HUES6 (cell line): ENCODE measurements around the gene PCGF2.

Experiments used
- H3K27ac ChIP-seq: 2 replicates; pipeline ENCODE4 v1.7.0; 2013; ENCODE audit warnings: low read depth, mild to moderate bottlenecking, low read length, inconsistent platforms
- H3K27me3 ChIP-seq: 2 replicates; pipeline ENCODE4 v1.6.1; 2013; ENCODE audit warnings: low read length; ENCODE audit not compliant: control insufficient read depth, insufficient read depth
- H3K36me3 ChIP-seq: 2 replicates; pipeline ENCODE4 v1.6.1; 2013; ENCODE audit warnings: low read length; ENCODE audit not compliant: control insufficient read depth, insufficient read depth
- H3K4me1 ChIP-seq: 2 replicates; pipeline ENCODE4 v1.6.1; 2013; ENCODE audit warnings: low read length; ENCODE audit not compliant: control insufficient read depth, insufficient read depth
- H3K4me3 ChIP-seq: 2 replicates; pipeline ENCODE4 v1.5.1; 2013; ENCODE audit warnings: low read depth, low read length
- H3K9ac ChIP-seq: one replicate; pipeline ENCODE4 v1.6.1; 2013; ENCODE audit warnings: mild to moderate bottlenecking, low read length
- H3K9me3 ChIP-seq: 2 replicates; pipeline ENCODE4 v1.6.1; 2013; ENCODE audit warnings: low read depth, low read length; ENCODE audit not compliant: control insufficient read depth, insufficient read depth

Gene PCGF2

GRCh38 chr17:38706505-38707216 is 41.5 kb downstream of the PCGF2 start:
- peak overlapping the region; percentile 65 for H3K9ac ChIP-seq
- H3K27ac ChIP-seq, result no peak overlapping the region
- H3K4me1 ChIP-seq, result peaks cover 43% of the 10 kb centered on the region
- peak overlapping the region; percentile 79 for H3K4me3 ChIP-seq
- peaks cover 45% of the 10 kb centered on the region for H3K27me3 ChIP-seq
- H3K9me3 ChIP-seq, result no peaks in the 10 kb centered on the region
- H3K36me3 ChIP-seq, result peaks cover 15% of the 10 kb centered on the region; the same call in 1 of the 2 replicates

GRCh38 chr17:38705803-38706504 is 42.2 kb downstream of the PCGF2 start:
- Histone ChIP-seq H3K36me3 (peaks cover 12% of the 10 kb centered on the region; the same call in 1 of the 2 replicates), H3K9ac (peak overlapping the region; percentile 65), H3K27ac (peak overlapping the region; percentile 6; the same call in 1 of the 2 replicates), H3K27me3 (peaks cover 52% of the 10 kb centered on the region), H3K9me3 (no peaks in the 10 kb centered on the region), H3K4me3 (peak overlapping the region; percentile 79), H3K4me1 (peaks cover 44% of the 10 kb centered on the region)

GRCh38 chr17:38705523-38705802 is 42.7 kb downstream of the PCGF2 start:
- Histone ChIP-seq H3K4me1 (peaks cover 44% of the 10 kb centered on the region), H3K36me3 (peaks cover 12% of the 10 kb centered on the region; the same call in 1 of the 2 replicates), H3K9me3 (no peaks in the 10 kb centered on the region), H3K9ac (no peak overlapping the region), H3K4me3 (peak overlapping the region; percentile 79), H3K27ac (no peak overlapping the region), H3K27me3 (peaks cover 57% of the 10 kb centered on the region)

GRCh38 chr17:38704606-38705522 is 43.3 kb downstream of the PCGF2 start, which contains the start of gene MLLT6:
Gene MLLT6 (plus strand): TSS chr17:38705273. CDS start chr17:38705633, 360 bp downstream.
- H3K27ac ChIP-seq, result peak within 1 kb of the TSS; percentile 67; the same call in 1 of the 2 replicates
- peaks cover 44% of the 10 kb centered on the region for H3K4me1 ChIP-seq
- H3K27me3 ChIP-seq, result peaks cover 62% of the 10 kb centered on the region
- H3K9me3 ChIP-seq, result no peaks in the 10 kb centered on the region
- H3K9ac ChIP-seq, result peak within 1 kb of the TSS; percentile 88
- H3K36me3 ChIP-seq, result peaks cover 12% of the 10 kb centered on the region; the same call in 1 of the 2 replicates
- H3K4me3 ChIP-seq, result peak within 1 kb of the TSS; percentile 79

GRCh38 chr17:38703742-38704605 is 44.2 kb downstream of the PCGF2 start:
- Histone ChIP-seq H3K27ac (peak overlapping the region; percentile 67; the same call in 1 of the 2 replicates), H3K4me1 (peaks cover 44% of the 10 kb centered on the region), H3K9me3 (no peaks in the 10 kb centered on the region), H3K9ac (peak overlapping the region; percentile 88), H3K27me3 (peaks cover 69% of the 10 kb centered on the region), H3K36me3 (peaks cover 4% of the 10 kb centered on the region; the same call in 1 of the 2 replicates), H3K4me3 (peak overlapping the region; percentile 70)

GRCh38 chr17:38702916-38703741 is 45.0 kb downstream of the PCGF2 start:
- Histone ChIP-seq H3K9me3 (no peaks in the 10 kb centered on the region), H3K9ac (peak overlapping the region; percentile 76), H3K27ac (peak overlapping the region; percentile 45; the same call in 1 of the 2 replicates), H3K36me3 (0 out of 2 replicates have a peak, but pooled peaks cover 3% of the 10 kb centered on the region), H3K4me1 (peaks cover 44% of the 10 kb centered on the region), H3K4me3 (peak overlapping the region; percentile 70), H3K27me3 (peaks cover 72% of the 10 kb centered on the region)

- peak overlapping the region; percentile 76 for H3K9ac ChIP-seq
- no peaks in the 10 kb centered on the region for H3K9me3 ChIP-seq
- H3K4me3 ChIP-seq, result peak overlapping the region; percentile 70
- peaks cover 73% of the 10 kb centered on the region for H3K27me3 ChIP-seq
- no peak overlapping the region for H3K27ac ChIP-seq
- peaks cover 38% of the 10 kb centered on the region for H3K4me1 ChIP-seq
- H3K36me3 ChIP-seq, result no peaks in the 10 kb centered on the region
Observed at GRCh38 chr17:38702166-38702915, 45.8 kb downstream of the PCGF2 start.

GRCh38 chr17:38701504-38702165 is 46.5 kb downstream of the PCGF2 start:
- peaks cover 73% of the 10 kb centered on the region for H3K27me3 ChIP-seq
- H3K4me1 ChIP-seq, result peaks cover 31% of the 10 kb centered on the region
- no peaks in the 10 kb centered on the region for H3K36me3 ChIP-seq
- no peak overlapping the region for H3K27ac ChIP-seq
- H3K9ac ChIP-seq, result peak overlapping the region; percentile 50
- H3K9me3 ChIP-seq, result no peaks in the 10 kb centered on the region
- peak overlapping the region; percentile 59 for H3K4me3 ChIP-seq

DNA sequence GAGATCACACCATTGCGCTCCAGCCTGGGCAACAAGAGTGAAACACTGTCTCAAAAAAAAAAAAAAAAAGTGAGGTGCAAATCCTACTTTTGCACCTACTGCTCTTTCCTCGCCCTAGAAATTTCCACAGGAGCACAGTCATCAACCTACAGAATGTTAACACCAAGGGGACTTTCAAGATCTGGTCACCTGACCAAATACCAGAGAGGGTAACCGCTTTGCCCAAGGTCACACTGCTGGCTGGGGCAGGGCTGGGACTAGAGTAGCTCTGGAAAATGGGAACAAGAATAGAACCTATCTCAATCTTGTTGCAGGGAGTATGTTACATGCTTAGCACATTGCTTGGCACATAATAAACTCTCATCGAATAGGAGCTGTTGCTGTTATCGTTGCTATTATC is 49.4 kb downstream of the PCGF2 start:
- Histone ChIP-seq H3K4me3 (no peak overlapping the region), H3K9ac (no peak overlapping the region), H3K9me3 (no peaks in the 10 kb centered on the region), H3K27ac (no peak overlapping the region), H3K27me3 (peaks cover 62% of the 10 kb centered on the region), H3K36me3 (no peaks in the 10 kb centered on the region), H3K4me1 (peaks cover 23% of the 10 kb centered on the region)
